Activated naive CD4-positive, alpha-beta T cell treated with anti-CD3 and anti-CD28 coated beads for 36 hours (primary cell): ENCODE data around the gene KIF4A. TPM values are rescaled to one million over a fixed set of nuclear protein-coding genes. Genes with fewer than 3 reads are reported as not detected.
"Not testable (repeated sequence)": the region's sequence is repeated elsewhere in the genome, so short reads cannot be mapped to it uniquely, and the experiment has no call there.

Experiments
- CTCF ChIA-PET: fragments of 350-600 bp; sonication (Branson Sonifier 250); formaldehyde crosslinking; loops from one replicate; lab custom pipeline; 2021; ENCODE audit warnings: antibody characterized with exemption; lab: Charles Lee
- DNase-seq: peaks from one replicate; pipeline ENCODE4 v3.0.0-alpha.2; 2020
- H3K27ac Mint-ChIP-seq: one replicate; pipeline ENCODE4 v1.8.0; 2021; ENCODE audit warnings: mild to moderate bottlenecking, mixed read lengths
- H3K27me3 Mint-ChIP-seq: one replicate; pipeline ENCODE4 v1.8.0; 2021; ENCODE audit warnings: low read depth, mixed read lengths
- H3K36me3 Mint-ChIP-seq: one replicate; pipeline ENCODE4 v1.8.0; 2021; ENCODE audit warnings: low read depth, mixed read lengths
- H3K4me1 Mint-ChIP-seq: one replicate; pipeline ENCODE4 v1.8.0; 2021; ENCODE audit warnings: low read depth, mixed read lengths
- H3K4me3 Mint-ChIP-seq: one replicate; pipeline ENCODE4 v1.8.0; 2021; ENCODE audit warnings: mild to moderate bottlenecking, moderate library complexity, mixed read lengths
- H3K9me3 Mint-ChIP-seq: one replicate; pipeline ENCODE4 v1.8.0; 2021; ENCODE audit warnings: mixed read lengths
- intact Hi-C: fragments of 100-400 bp; cut with micrococcal nuclease; formaldehyde crosslinking; loops from one replicate; pipeline ENCODE4 v1.15.1; 2023
- total RNA-seq, 2 experiments: library from RNA; stranded (reverse); gene quantifications; one replicate each; pipeline ENCODE4 v1.2.3, GENCODE V29; 2021

Gene KIF4A
- total RNA-seq, 2 experiments from 2014 or later = 27.1 to 29.6 TPM

GRCh38 chrX:70255452-70255851 lies 34.5 kb upstream of the KIF4A start:
- DNase-seq = no peak
- CTCF ChIA-PET = no interaction called here

GRCh38 chrX:70257423-70258288 lies 32.2 kb upstream of the KIF4A start:
- intact Hi-C loops = no loop called here
- no peak for DNase-seq
- Mint-ChIP-seq H3K27me3 (no peaks in the 10 kb centered on the region), H3K4me3 (no peak overlapping the region), H3K36me3 (no peaks in the 10 kb centered on the region), H3K9me3 (no peaks in the 10 kb centered on the region), H3K4me1 (peaks cover 19% of the 10 kb centered on the region), H3K27ac (no peak overlapping the region)
- CTCF ChIA-PET = no interaction called here

More at GRCh38 chrX:70255452-70255851, 34.5 kb upstream of the KIF4A start:
- H3K4me1 Mint-ChIP-seq = peaks cover 19% of the 10 kb centered on the region
- no peaks in the 10 kb centered on the region for H3K27me3 Mint-ChIP-seq
- no peak overlapping the region for H3K4me3 Mint-ChIP-seq
- H3K27ac Mint-ChIP-seq = no peak overlapping the region
- no peaks in the 10 kb centered on the region for H3K36me3 Mint-ChIP-seq
- intact Hi-C loops = no loop called here
- no peaks in the 10 kb centered on the region for H3K9me3 Mint-ChIP-seq

- no peak within 1 kb of the TSS for H3K4me3 Mint-ChIP-seq
- CTCF ChIA-PET = no interaction called here
- H3K4me1 Mint-ChIP-seq = no peaks in the 10 kb centered on the region
- H3K27me3 Mint-ChIP-seq = no peaks in the 10 kb centered on the region
- no peak within 1 kb of the TSS for H3K27ac Mint-ChIP-seq
- DNase-seq = no peak
- H3K9me3 Mint-ChIP-seq = no peaks in the 10 kb centered on the region
- H3K36me3 Mint-ChIP-seq = no peaks in the 10 kb centered on the region
- intact Hi-C loops = no loop called here
These were observed 29.8 kb upstream of the KIF4A start, which contains the start of gene P2RY4 for GRCh38 chrX:70260104-70260503. TSS of gene P2RY4 (minus strand) at chrX:70260204. CDS start at chrX:70259624, 580 bp downstream.

- intact Hi-C loops = loop anchor here (1.0 to 2.0 kb wide), 2 partner anchors 66 to 130 kb away; partner anchors contain the start of gene IGBP1
- no peaks in the 10 kb centered on the region for H3K9me3 Mint-ChIP-seq
- CTCF ChIA-PET = interaction anchor here (0.7 to 1.0 kb wide), 2 partner anchors 10 to 66 kb away, joined by 4 read pairs; no protein-coding TSS in a partner anchor
- H3K36me3 Mint-ChIP-seq = no peaks in the 10 kb centered on the region
- DNase-seq = peak; percentile 59
- no peaks in the 10 kb centered on the region for H3K4me1 Mint-ChIP-seq
- no peak overlapping the region for H3K27ac Mint-ChIP-seq
- H3K27me3 Mint-ChIP-seq = no peaks in the 10 kb centered on the region
- no peak overlapping the region for H3K4me3 Mint-ChIP-seq
These were observed 26.8 kb upstream of the KIF4A start for GRCh38 chrX:70262952-70263567.

GRCh38 chrX:70264784-70265183 lies 25.1 kb upstream of the KIF4A start:
- Mint-ChIP-seq H3K27me3 (no peaks in the 10 kb centered on the region), H3K27ac (no peak overlapping the region), H3K4me3 (no peak overlapping the region), H3K36me3 (no peaks in the 10 kb centered on the region), H3K4me1 (no peaks in the 10 kb centered on the region), H3K9me3 (no peaks in the 10 kb centered on the region)
- CTCF ChIA-PET = no interaction called here
- DNase-seq = no peak
- intact Hi-C loops = no loop called here

GRCh38 chrX:70268034-70268433 lies 21.9 kb upstream of the KIF4A start, which contains the start of gene ARR3:
TSS of gene ARR3 (plus strand) at chrX:70268334. CDS start at chrX:70269386, 1,052 bp downstream.
- CTCF ChIA-PET = interaction anchor here (0.5 to 0.6 kb wide), 2 partner anchors 71 to 146 kb away, joined by 3 read pairs; no protein-coding TSS in a partner anchor
- H3K36me3 Mint-ChIP-seq = no peaks in the 10 kb centered on the region
- no peaks in the 10 kb centered on the region for H3K4me1 Mint-ChIP-seq
- H3K4me3 Mint-ChIP-seq = no peak within 1 kb of the TSS
- no peaks in the 10 kb centered on the region for H3K9me3 Mint-ChIP-seq
- H3K27me3 Mint-ChIP-seq = no peaks in the 10 kb centered on the region
- no peak for DNase-seq
- intact Hi-C loops = no loop called here
- no peak within 1 kb of the TSS for H3K27ac Mint-ChIP-seq

- H3K36me3 Mint-ChIP-seq, intact Hi-C loops, H3K27me3 Mint-ChIP-seq, DNase-seq, H3K4me1 Mint-ChIP-seq, CTCF ChIA-PET, H3K27ac Mint-ChIP-seq, H3K4me3 Mint-ChIP-seq, H3K9me3 Mint-ChIP-seq: not testable (repeated sequence)
These were observed 15.9 kb upstream of the KIF4A start for GRCh38 chrX:70274029-70274428.

GRCh38 chrX:70279081-70279480 lies 10.8 kb upstream of the KIF4A start:
- intact Hi-C loops = no loop called here
- no peak overlapping the region for H3K27ac Mint-ChIP-seq
- CTCF ChIA-PET = no interaction called here

GRCh38 chrX:70280573-70280972 lies 9.3 kb upstream of the KIF4A start:
- DNase-seq = no peak
- Mint-ChIP-seq H3K27me3 (no peaks in the 10 kb centered on the region), H3K9me3 (no peaks in the 10 kb centered on the region), H3K4me3 (no peak overlapping the region), H3K36me3 (peaks cover 11% of the 10 kb centered on the region), H3K4me1 (no peaks in the 10 kb centered on the region), H3K27ac (no peak overlapping the region)
- CTCF ChIA-PET = no interaction called here
- intact Hi-C loops = no loop called here

More at GRCh38 chrX:70279081-70279480, 10.8 kb upstream of the KIF4A start:
- no peak overlapping the region for H3K4me3 Mint-ChIP-seq
- peaks cover 11% of the 10 kb centered on the region for H3K36me3 Mint-ChIP-seq
- no peaks in the 10 kb centered on the region for H3K27me3 Mint-ChIP-seq
- no peak for DNase-seq
- H3K9me3 Mint-ChIP-seq = no peaks in the 10 kb centered on the region
- H3K4me1 Mint-ChIP-seq = no peaks in the 10 kb centered on the region

GRCh38 chrX:70281951-70282350 lies 8.0 kb upstream of the KIF4A start, which contains the start of gene RAB41:
TSS of gene RAB41 (plus strand) at chrX:70282172. CDS start at chrX:70282218, 46 bp downstream.
- Mint-ChIP-seq H3K4me1 (no peaks in the 10 kb centered on the region), H3K4me3 (no peak within 1 kb of the TSS), H3K9me3 (no peaks in the 10 kb centered on the region), H3K27ac (no peak within 1 kb of the TSS), H3K36me3 (peaks cover 18% of the 10 kb centered on the region), H3K27me3 (no peaks in the 10 kb centered on the region)
- CTCF ChIA-PET = no interaction called here
- DNase-seq = no peak
- intact Hi-C loops = no loop called here

- H3K4me1 Mint-ChIP-seq = peaks cover 5% of the 10 kb centered on the region
- no peaks in the 10 kb centered on the region for H3K27me3 Mint-ChIP-seq
- CTCF ChIA-PET = interaction anchor here (1.0 to 1.2 kb wide), 2 partner anchors 123 to 376 kb away, joined by 3 to 4 read pairs; no protein-coding TSS in a partner anchor
- peaks cover 8% of the 10 kb centered on the region for H3K36me3 Mint-ChIP-seq
- DNase-seq = no peak
- intact Hi-C loops = loop anchor here (1.0 kb wide), 1 partner anchor 156 kb away; the partner anchor contains the start of gene IGBP1
- H3K9me3 Mint-ChIP-seq = no peaks in the 10 kb centered on the region
- H3K4me3 Mint-ChIP-seq = peak overlapping the region; percentile 90
- H3K27ac Mint-ChIP-seq = peak overlapping the region; percentile 83
These were observed 624 bp upstream of the KIF4A start for GRCh38 chrX:70289168-70289792.

GRCh38 chrX:70292788-70293187 lies 2.9 kb downstream of the KIF4A start:
- Mint-ChIP-seq H3K36me3 (peaks cover 3% of the 10 kb centered on the region), H3K4me1 (peaks cover 5% of the 10 kb centered on the region), H3K4me3 (no peak overlapping the region), H3K27ac (no peak overlapping the region), H3K9me3 (no peaks in the 10 kb centered on the region), H3K27me3 (no peaks in the 10 kb centered on the region)
- CTCF ChIA-PET = no interaction called here
- DNase-seq = no peak
- intact Hi-C loops = no loop called here
